Type B pancreatic cell (in vitro differentiated cells): ENCODE data around the gene CYP24A1. TPM values are rescaled to one million over a fixed set of nuclear protein-coding genes. Genes with fewer than 3 reads are reported as not detected.

ENCODE experiments used
- DNase-seq: peaks from one replicate; pipeline ENCODE4 v3.0.0; 2021; ENCODE audit warnings: mixed read lengths; ENCODE audit not compliant: unreplicated experiment; ENCODE audit errors: extremely low spot score
- H3K27ac Mint-ChIP-seq: 2 replicates; pipeline ENCODE4 v1.8.0; 2021; ENCODE audit warnings: mild to moderate bottlenecking, mixed read lengths
- H3K27me3 Mint-ChIP-seq: 2 replicates; pipeline ENCODE4 v1.8.0; 2021; ENCODE audit warnings: mixed read lengths
- H3K36me3 Mint-ChIP-seq: 2 replicates; pipeline ENCODE4 v1.8.0; 2021; ENCODE audit warnings: mixed read lengths
- H3K4me1 Mint-ChIP-seq: one replicate; pipeline ENCODE4 v1.8.0; 2021; ENCODE audit warnings: mixed read lengths; ENCODE audit not compliant: unreplicated experiment
- H3K4me3 Mint-ChIP-seq: 2 replicates; pipeline ENCODE4 v1.8.0; 2021; ENCODE audit warnings: mild to moderate bottlenecking, mixed read lengths
- H3K9me3 Mint-ChIP-seq: 2 replicates; pipeline ENCODE4 v1.8.0; 2021; ENCODE audit warnings: mixed read lengths
- CTCF ChIP-seq: fragments of 200-600 bp; sonication (generic); conservative IDR thresholded peaks from 2 replicates; pipeline ENCODE4 v1.5.0; 2021; ENCODE audit warnings: antibody characterized with exemption, mild to moderate bottlenecking
- long read RNA-seq: library from polyadenylated mRNA; unstranded; transcript quantifications from one replicate; pipeline ENCODE4 v2.0.0, GENCODE V29; 2020
- total RNA-seq: library from RNA; stranded (reverse); gene quantifications from 2 replicates; pipeline ENCODE4 v1.2.1, GENCODE V29; 2021; ENCODE audit warnings: low replicate concordance

Gene CYP24A1
- total RNA-seq = 7.1 and 21.1 TPM in 2 replicates
- long read RNA-seq, partial matches to known transcripts = 6 of 15 reads
- long read RNA-seq, other reads (novel, unspliced or antisense) = 7 of 15 reads

GRCh38 chr20:54173653-54174456, at the start of gene CYP24A1:
Gene CYP24A1 (minus strand): TSS chr20:54173986. CDS start chr20:54173579, 407 bp downstream.
- peaks cover 24% of the 10 kb centered on the region for H3K4me1 Mint-ChIP-seq
- no peaks in the 10 kb centered on the region for H3K36me3 Mint-ChIP-seq
- no peak for TF ChIP-seq CTCF
- H3K27me3 Mint-ChIP-seq = peaks cover 73% of the 10 kb centered on the region
- peak within 1 kb of the TSS; percentile 43 for H3K27ac Mint-ChIP-seq
- H3K4me3 Mint-ChIP-seq = peak within 1 kb of the TSS; percentile 86
- no peaks in the 10 kb centered on the region for H3K9me3 Mint-ChIP-seq
- DNase-seq = no peak

- no peaks in the 10 kb centered on the region for H3K27me3 Mint-ChIP-seq
- DNase-seq = no peak
- no peaks in the 10 kb centered on the region for H3K36me3 Mint-ChIP-seq
- peaks cover 11% of the 10 kb centered on the region for H3K4me1 Mint-ChIP-seq
- H3K4me3 Mint-ChIP-seq = no peak overlapping the region
- H3K9me3 Mint-ChIP-seq = no peaks in the 10 kb centered on the region
- TF ChIP-seq CTCF = no peak
- H3K27ac Mint-ChIP-seq = no peak overlapping the region
Measured at GRCh38 chr20:54223285-54223684, 49.5 kb upstream of the CYP24A1 start.

GRCh38 chr20:54221996-54222890, 48.5 kb upstream of the CYP24A1 start:
- no peak for TF ChIP-seq CTCF
- H3K36me3 Mint-ChIP-seq = no peaks in the 10 kb centered on the region
- H3K27ac Mint-ChIP-seq = no peak overlapping the region
- no peak overlapping the region for H3K4me3 Mint-ChIP-seq
- DNase-seq = no peak
- H3K27me3 Mint-ChIP-seq = no peaks in the 10 kb centered on the region
- H3K9me3 Mint-ChIP-seq = no peaks in the 10 kb centered on the region
- peaks cover 11% of the 10 kb centered on the region for H3K4me1 Mint-ChIP-seq

GRCh38 chr20:54221353-54221752, 47.6 kb upstream of the CYP24A1 start:
- Mint-ChIP-seq H3K4me3 (no peak overlapping the region), H3K9me3 (no peaks in the 10 kb centered on the region), H3K27ac (no peak overlapping the region), H3K36me3 (peaks cover 4% of the 10 kb centered on the region), H3K4me1 (peaks cover 11% of the 10 kb centered on the region), H3K27me3 (no peaks in the 10 kb centered on the region)
- TF ChIP-seq CTCF = no peak
- no peak for DNase-seq

GRCh38 chr20:54220722-54221121, 46.9 kb upstream of the CYP24A1 start:
- no peak for DNase-seq
- Mint-ChIP-seq H3K4me1 (peaks cover 11% of the 10 kb centered on the region), H3K9me3 (no peaks in the 10 kb centered on the region), H3K36me3 (peaks cover 10% of the 10 kb centered on the region), H3K4me3 (no peak overlapping the region), H3K27ac (no peak overlapping the region), H3K27me3 (no peaks in the 10 kb centered on the region)
- TF ChIP-seq CTCF = no peak
